Peyer's patch (tissue), 4 donors: Measurements from ENCODE around the gene NR6A1. TPM values are rescaled to one million over a fixed set of nuclear protein-coding genes. Genes with fewer than 3 reads are reported as not detected.

ENCODE experiments used
- DNase-seq, 3 donors: peaks; one replicate each; pipeline ENCODE4 v3.0.0-alpha.2; 2017 to 2019
- H3K27ac ChIP-seq, 4 donors: fragments of 200-600 bp; sonication (generic); one replicate each; pipeline ENCODE4 v1.5.1; 2016 to 2019
- H3K27me3 ChIP-seq, 2 donors: fragments of 200-600 bp; sonication (generic); one replicate each; pipeline ENCODE4 v1.5.1; 2019
- H3K36me3 ChIP-seq, 3 donors: fragments of 200-600 bp; sonication (generic); one replicate each; pipeline ENCODE4 v1.5.1; 2016 to 2019
- H3K4me1 ChIP-seq, 4 donors: fragments of 200-600 bp; sonication (generic); one replicate each; pipeline ENCODE4 v1.5.1; 2016 to 2019
- H3K4me3 ChIP-seq, 4 donors: fragments of 200-600 bp; sonication (generic); 1 replicate in 3 of 4; 2 replicates in 1 of 4; pipeline ENCODE4 v1.5.1; 2016 to 2019; ENCODE audit warnings: mild to moderate bottlenecking in 1 of 4
- H3K9me3 ChIP-seq, 4 donors: fragments of 200-600 bp; sonication (generic); one replicate each; pipeline ENCODE4 v1.5.1; 2016 to 2019; ENCODE audit warnings: mild to moderate bottlenecking in 1 of 4
- CTCF ChIP-seq, 6 experiments: fragments of 450-650 bp in 4 of 6; fragments of 200-600 bp in 2 of 6; sonication (generic) in 1 of 6; IDR thresholded peaks; one replicate each; pipeline ENCODE4 v1.5.1; 2017 to 2019; ENCODE audit warnings: antibody characterized with exemption in 6 of 6, mild to moderate bottlenecking in 3 of 6, moderate library complexity in 1 of 6
- POLR2A ChIP-seq, 2 donors: fragments of 450-650 bp; IDR thresholded peaks; one replicate each; pipeline ENCODE4 v1.5.1; 2017; ENCODE audit warnings: antibody characterized with exemption in 2 of 2, mild to moderate bottlenecking in 2 of 2, moderate library complexity in 2 of 2
- total RNA-seq, 4 donors: library from RNA; depleted of rRNA; stranded (reverse); fragments of >200 nt; gene quantifications; one replicate each; pipeline ENCODE4 v1.1.0, GENCODE V29; 2016

NR6A1 gene
- total RNA-seq, 4 donors from 2014 or later = 10.7 to 43.0 (median 28.1) TPM

- DNase-seq = no peak
- peak overlapping the region in 2 of 4 donors; percentile 8 to 24 for H3K4me3 ChIP-seq
- peaks cover 0 to 26% of the 10 kb centered on the region in 2 donors for H3K27me3 ChIP-seq
Observed at GRCh38 chr9:124477648-124478285, 293.3 kb downstream of the NR6A1 start.

GRCh38 chr9:124477211-124477647, 293.9 kb downstream of the NR6A1 start:
- Histone ChIP-seq H3K27ac (no peak overlapping the region), H3K4me1 (peaks cover 0 to 11% (median 2%) of the 10 kb centered on the region in 4 donors), H3K9me3 (no peaks in the 10 kb centered on the region), H3K4me3 (peak overlapping the region in 2 of 4 donors; percentile 8 to 24), H3K36me3 (no peaks in the 10 kb centered on the region), H3K27me3 (peaks cover 0 to 26% of the 10 kb centered on the region in 2 donors)
- TF ChIP-seq CTCF (IDR thresholded peaks at IDR 0.05) = no peak
- TF ChIP-seq POLR2A (IDR thresholded peaks at IDR 0.05) = no peak
- DNase-seq = no peak

More at GRCh38 chr9:124477648-124478285, 293.3 kb downstream of the NR6A1 start:
- Histone ChIP-seq H3K9me3 (no peaks in the 10 kb centered on the region), H3K27ac (no peak overlapping the region), H3K4me1 (peaks cover 0 to 11% (median 2%) of the 10 kb centered on the region in 4 donors), H3K36me3 (no peaks in the 10 kb centered on the region)
- no peak for TF ChIP-seq POLR2A (IDR thresholded peaks at IDR 0.05)

- Histone ChIP-seq H3K27me3 (peaks cover 0 to 26% of the 10 kb centered on the region in 2 donors), H3K36me3 (no peaks in the 10 kb centered on the region), H3K4me1 (peaks cover 0 to 11% (median 2%) of the 10 kb centered on the region in 4 donors), H3K4me3 (no peak overlapping the region), H3K9me3 (no peaks in the 10 kb centered on the region), H3K27ac (no peak overlapping the region)
- DNase-seq = no peak
- TF ChIP-seq CTCF (IDR thresholded peaks at IDR 0.05) = no peak
- TF ChIP-seq POLR2A (IDR thresholded peaks at IDR 0.05) = no peak
Observed at GRCh38 chr9:124475868-124476690, 295.0 kb downstream of the NR6A1 start.

- Histone ChIP-seq H3K27me3 (peaks cover 0 to 24% of the 10 kb centered on the region in 2 donors), H3K4me1 (peaks cover 0 to 11% (median 2%) of the 10 kb centered on the region in 4 donors), H3K27ac (no peak overlapping the region), H3K9me3 (no peaks in the 10 kb centered on the region), H3K4me3 (no peak overlapping the region), H3K36me3 (no peaks in the 10 kb centered on the region)
- no peak for DNase-seq
- TF ChIP-seq CTCF (IDR thresholded peaks at IDR 0.05) (no peak), POLR2A (IDR thresholded peaks at IDR 0.05) (no peak)
Observed at GRCh38 chr9:124475158-124475867, 295.8 kb downstream of the NR6A1 start.

GRCh38 chr9:124474151-124474550, 297.0 kb downstream of the NR6A1 start:
- Histone ChIP-seq H3K9me3 (no peaks in the 10 kb centered on the region), H3K27me3 (peaks cover 0 to 23% of the 10 kb centered on the region in 2 donors), H3K27ac (no peak overlapping the region), H3K36me3 (no peaks in the 10 kb centered on the region), H3K4me3 (no peak overlapping the region), H3K4me1 (peaks cover 0 to 11% (median 2%) of the 10 kb centered on the region in 4 donors)
- DNase-seq = no peak
- TF ChIP-seq CTCF (IDR thresholded peaks at IDR 0.05) (no peak), POLR2A (IDR thresholded peaks at IDR 0.05) (no peak)
